Kidney (tissue), 14 donors: ENCODE data around the gene UAP1L1. TPM values are rescaled to one million over a fixed set of nuclear protein-coding genes. Genes with fewer than 3 reads are reported as not detected.

ENCODE experiments used
- DNase-seq, 5 donors: peaks; one replicate each; pipeline ENCODE4 v3.0.0-alpha.2; 2013 to 2020
- FAIRE-seq: peaks from 2 replicates; lab custom pipeline; 2012; peaks lifted over from hg19 to GRCh38; lab: Jason Lieb, UNC
- H3K27ac ChIP-seq, 2 donors: one replicate each; pipeline ENCODE4 v1.7.0; 2013; ENCODE audit warnings: low read depth in 2 of 2, low read length in 2 of 2, inconsistent platforms in 1 of 2
- H3K27me3 ChIP-seq: one replicate; pipeline ENCODE4 v1.7.1; 2013; ENCODE audit warnings: low read length, inconsistent platforms; ENCODE audit not compliant: control insufficient read depth, insufficient read depth
- H3K36me3 ChIP-seq, 3 donors: one replicate each; pipeline versions ENCODE4 v1.7.0 to v1.7.1; 2013; ENCODE audit warnings: low read length in 3 of 3, control low read depth in 1 of 3, inconsistent platforms in 1 of 3; ENCODE audit not compliant: insufficient read depth in 3 of 3, control insufficient read depth in 2 of 3
- H3K4me1 ChIP-seq, 3 donors: one replicate each; pipeline versions ENCODE4 v1.7.0 to v1.7.1; 2013; ENCODE audit warnings: low read length in 3 of 3, inconsistent platforms in 1 of 3, low read depth in 1 of 3; ENCODE audit not compliant: control insufficient read depth in 2 of 3, insufficient read depth in 2 of 3
- H3K4me3 ChIP-seq, 3 donors: one replicate each; pipeline versions ENCODE4 v1.7.0 to v1.8.1; 2013; ENCODE audit warnings: low read length in 3 of 3, control low read depth in 1 of 3, inconsistent platforms in 1 of 3
- H3K9ac ChIP-seq, 3 donors: one replicate each; pipeline versions ENCODE4 v1.7.0 to v1.7.1; 2013; ENCODE audit warnings: low read length in 3 of 3, control low read depth in 1 of 3, inconsistent platforms in 1 of 3
- H3K9me3 ChIP-seq, 3 donors: one replicate each; pipeline versions ENCODE4 v1.7.0 to v1.7.1; 2013; ENCODE audit warnings: low read length in 3 of 3, control low read depth in 1 of 3, inconsistent platforms in 1 of 3; ENCODE audit not compliant: control insufficient read depth in 2 of 3, insufficient read depth in 1 of 3
- CTCF ChIP-seq: IDR thresholded peaks from 3 replicates; pipeline ENCODE4 v1.5.1; 2012; ENCODE audit warnings: mild to moderate bottlenecking, moderate library complexity, borderline replicate concordance; ENCODE audit not compliant: insufficient read depth; ENCODE audit errors: extremely low read depth
- intact Hi-C: fragments of 100-400 bp; cut with DNase I; formaldehyde crosslinking; loops from one replicate; pipeline ENCODE4 v1.11.1; 2022
- polyA plus RNA-seq: library from polyadenylated mRNA; stranded (reverse); fragments of 350-450 nt; fragmentation: Illumina TruSeq; extraction: RNeasy Lipid Tissue Mini Kit (QIAGEN cat#74804); gene quantifications from one replicate; pipeline ENCODE4 v1.2.3, GENCODE V29; 2014; ENCODE audit warnings: low read depth, low replicate concordance; ENCODE audit not compliant: insufficient read depth
- total RNA-seq: library from RNA; stranded (reverse); fragmentation: NEBNext Ultra II Directional; extraction: Animal tissue kit (Norgen Biotek cat#: 25700); gene quantifications from one replicate; pipeline ENCODE4 v1.2.1, GENCODE V29; 2021
- donor health status: control.
- donor health status: control.
- donor health status: control.
- donor health status: control.
- donor health status: control.
- donor health status: DM: yes; HTN: yes; CAD: no.
- donor health status: Normal renal cell carcinoma (clear cell type).

UAP1L1 gene
- total and polyA plus RNA-seq, 2 donors from 2014 or later = 12.7 to 14.4 TPM

- DNase-seq (peak in 4 of 5 donors; percentile 16 to 86 (median 49)), FAIRE-seq (no peak)
- Histone ChIP-seq H3K4me1 (peaks cover 0 to 9% (median 0%) of the 10 kb centered on the region in 3 donors), H3K27me3 (peaks cover 11% of the 10 kb centered on the region), H3K9me3 (no peaks in the 10 kb centered on the region), H3K4me3 (peak overlapping the region in 2 of 3 donors; percentile 44 to 61), H3K27ac (no peak overlapping the region), H3K9ac (peak overlapping the region in 2 of 3 donors; percentile 4 to 31), H3K36me3 (peaks cover 0 to 14% (median 3%) of the 10 kb centered on the region in 3 donors)
- no peak for TF ChIP-seq CTCF
- intact Hi-C loops = no loop called here
These were observed 709 bp downstream of the UAP1L1 start for GRCh38 chr9:137077758-137078693.

GRCh38 chr9:137078701-137079400 lies 1.5 kb downstream of the UAP1L1 start:
- Histone ChIP-seq H3K36me3 (peaks cover 0 to 14% (median 6%) of the 10 kb centered on the region in 3 donors), H3K9me3 (no peaks in the 10 kb centered on the region), H3K27me3 (peaks cover 11% of the 10 kb centered on the region), H3K27ac (no peak overlapping the region), H3K9ac (peak overlapping the region in 1 of 3 donors; percentile 4), H3K4me1 (peaks cover 0 to 9% (median 0%) of the 10 kb centered on the region in 3 donors), H3K4me3 (peak overlapping the region in 1 of 3 donors; percentile 61)
- DNase-seq (peak in 2 of 5 donors; percentile 14 to 63), FAIRE-seq (no peak)
- TF ChIP-seq CTCF = no peak
- intact Hi-C loops = no loop called here

GRCh38 chr9:137079401-137079787 lies 2.1 kb downstream of the UAP1L1 start:
- DNase-seq (peak in 1 of 5 donors; percentile 44), FAIRE-seq (no peak)
- peaks cover 0 to 14% (median 6%) of the 10 kb centered on the region in 3 donors for H3K36me3 ChIP-seq

More at GRCh38 chr9:137079401-137079787, 2.1 kb downstream of the UAP1L1 start:
- Histone ChIP-seq H3K9me3 (no peaks in the 10 kb centered on the region), H3K27ac (no peak overlapping the region), H3K4me3 (no peak overlapping the region), H3K27me3 (peaks cover 11% of the 10 kb centered on the region), H3K4me1 (peaks cover 0 to 9% (median 0%) of the 10 kb centered on the region in 3 donors), H3K9ac (no peak overlapping the region)
- intact Hi-C loops = no loop called here
- no peak for TF ChIP-seq CTCF
